Myocyte (in vitro differentiated cells): ENCODE results near the gene TKTL1. TPM values are rescaled to one million over a fixed set of nuclear protein-coding genes. Genes with fewer than 3 reads are reported as not detected.
"Not testable (repeated sequence)": the region's sequence is repeated elsewhere in the genome, so short reads cannot be mapped to it uniquely, and the experiment has no call there.

Experiments
- DNase-seq: peaks from one replicate; pipeline ENCODE4 v3.0.0-alpha.2; 2012; ENCODE audit warnings: low read depth
- total RNA-seq: library from RNA; depleted of rRNA; stranded (reverse); fragments of >200 nt; gene quantifications from 2 replicates; pipeline ENCODE4 v1.2.3, GENCODE V29; 2014

TKTL1 gene
- total RNA-seq, 1 donor from 2014 or later = not detected

GRCh38 chrX:154309041-154309775, 13.6 kb downstream of the TKTL1 start:
- no peak for DNase-seq

GRCh38 chrX:154310616-154311536, 15.3 kb downstream of the TKTL1 start:
- DNase-seq = no peak

GRCh38 chrX:154312116-154312515, 16.5 kb downstream of the TKTL1 start:
- DNase-seq = no peak

GRCh38 chrX:154313147-154313546, 17.6 kb downstream of the TKTL1 start:
- DNase-seq = no peak

GRCh38 chrX:154315416-154315815, 19.8 kb downstream of the TKTL1 start:
- DNase-seq = no peak

- peak; percentile 27 for DNase-seq
Measured at GRCh38 chrX:154317391-154317995, 21.9 kb downstream of the TKTL1 start.

GRCh38 chrX:154320406-154320805, 24.8 kb downstream of the TKTL1 start:
- no peak for DNase-seq

- DNase-seq = no peak
Measured at GRCh38 chrX:154321152-154321551, 25.6 kb downstream of the TKTL1 start.

- peak; percentile 81 for DNase-seq
Measured at GRCh38 chrX:154321594-154321993, 26.0 kb downstream of the TKTL1 start.

- DNase-seq = no peak
Measured at GRCh38 chrX:154322890-154323289, 27.3 kb downstream of the TKTL1 start.

GRCh38 chrX:154323537-154323936, 27.9 kb downstream of the TKTL1 start:
- DNase-seq = no peak

- DNase-seq = no peak
Measured at GRCh38 chrX:154325541-154325940, 29.9 kb downstream of the TKTL1 start.

- peak; percentile 52 for DNase-seq
Measured at GRCh38 chrX:154327038-154327820, 31.6 kb downstream of the TKTL1 start.

GRCh38 chrX:154328646-154329045, 33.1 kb downstream of the TKTL1 start:
- no peak for DNase-seq

- no peak for DNase-seq
Measured at GRCh38 chrX:154329294-154329693, 33.7 kb downstream of the TKTL1 start.

- DNase-seq = no peak
Measured at GRCh38 chrX:154332561-154332960, 37.0 kb downstream of the TKTL1 start.

- DNase-seq = no peak
Measured at GRCh38 chrX:154333116-154333515, 37.5 kb downstream of the TKTL1 start.

GRCh38 chrX:154333837-154334271, 38.3 kb downstream of the TKTL1 start:
- no peak for DNase-seq

GRCh38 chrX:154334496-154334895, 38.9 kb downstream of the TKTL1 start:
- no peak for DNase-seq

GRCh38 chrX:154341399-154342298, 46.1 kb downstream of the TKTL1 start:
- not testable (repeated sequence) for DNase-seq
